GM13977 (cell line): ENCODE results near the gene PDHB.

Experiments used
- DNase-seq: peaks from one replicate; pipeline ENCODE4 v3.0.0; 2012; ENCODE audit warnings: low spot score
- in situ Hi-C: fragments of 300-500 bp; cut with MboI; formaldehyde crosslinking; loops from one replicate; pipeline ENCODE4 v1.12.0; 2022; ENCODE audit warnings: low sequenced_read_pairs, low pct_unique_long_range_greater_than_20kb, mixed read lengths, inconsistent platforms; ENCODE audit not compliant: unreplicated experiment
- TF ChIP-seq, protein P1 (sequence below): IDR thresholded peaks from 2 replicates; pipeline ENCODE4 v1.5.1; 2012; ENCODE audit warnings: mild to moderate bottlenecking, control low read depth; ENCODE audit not compliant: insufficient read depth; ENCODE audit errors: extremely low read depth, missing control alignments

Gene PDHB

DNA sequence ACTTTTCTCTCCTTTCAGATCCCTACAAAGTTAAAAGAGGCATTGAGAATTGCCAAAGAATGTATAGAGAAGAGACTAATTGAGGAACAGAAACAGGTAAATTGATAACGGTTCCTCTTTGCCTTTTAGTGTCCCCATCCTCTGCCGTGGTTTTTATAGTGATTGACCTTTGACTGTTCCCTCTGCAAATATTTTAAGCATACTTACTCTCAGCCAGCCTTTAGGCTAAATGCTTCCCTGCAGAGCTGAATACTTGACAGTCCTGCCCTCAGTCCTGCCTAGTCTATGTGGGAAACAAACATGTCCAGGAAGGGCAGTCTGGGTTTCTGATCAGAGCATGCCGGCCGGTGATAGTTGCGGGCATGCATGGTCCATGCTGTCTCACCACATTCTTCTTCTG is 24.7 kb downstream of the PDHB start:
- in situ Hi-C loops = no loop called here
- TF ChIP-seq, protein P1, sequence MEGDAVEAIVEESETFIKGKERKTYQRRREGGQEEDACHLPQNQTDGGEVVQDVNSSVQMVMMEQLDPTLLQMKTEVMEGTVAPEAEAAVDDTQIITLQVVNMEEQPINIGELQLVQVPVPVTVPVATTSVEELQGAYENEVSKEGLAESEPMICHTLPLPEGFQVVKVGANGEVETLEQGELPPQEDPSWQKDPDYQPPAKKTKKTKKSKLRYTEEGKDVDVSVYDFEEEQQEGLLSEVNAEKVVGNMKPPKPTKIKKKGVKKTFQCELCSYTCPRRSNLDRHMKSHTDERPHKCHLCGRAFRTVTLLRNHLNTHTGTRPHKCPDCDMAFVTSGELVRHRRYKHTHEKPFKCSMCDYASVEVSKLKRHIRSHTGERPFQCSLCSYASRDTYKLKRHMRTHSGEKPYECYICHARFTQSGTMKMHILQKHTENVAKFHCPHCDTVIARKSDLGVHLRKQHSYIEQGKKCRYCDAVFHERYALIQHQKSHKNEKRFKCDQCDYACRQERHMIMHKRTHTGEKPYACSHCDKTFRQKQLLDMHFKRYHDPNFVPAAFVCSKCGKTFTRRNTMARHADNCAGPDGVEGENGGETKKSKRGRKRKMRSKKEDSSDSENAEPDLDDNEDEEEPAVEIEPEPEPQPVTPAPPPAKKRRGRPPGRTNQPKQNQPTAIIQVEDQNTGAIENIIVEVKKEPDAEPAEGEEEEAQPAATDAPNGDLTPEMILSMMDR = no peak
- no peak for DNase-seq

DNA sequence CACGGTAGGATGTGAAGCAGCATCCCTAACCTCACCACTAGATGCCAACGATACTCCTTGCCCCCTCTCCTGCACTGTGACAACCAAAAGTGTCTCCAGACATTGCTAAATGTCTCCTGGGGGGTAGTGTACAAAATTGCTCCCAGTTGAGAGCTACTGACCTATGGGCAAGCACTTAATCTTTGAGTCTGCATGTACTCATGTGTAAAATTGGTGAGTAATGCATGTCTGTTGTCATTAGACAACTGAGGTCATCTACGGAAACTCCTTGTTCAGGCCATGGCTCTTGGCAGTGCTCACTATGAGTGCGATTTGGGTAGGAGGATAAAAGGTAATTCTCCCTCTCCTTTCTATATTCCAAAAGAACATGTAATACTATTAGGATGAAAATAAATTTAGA is 29.2 kb downstream of the PDHB start:
- no peak for DNase-seq
- TF ChIP-seq, protein P1 = no peak
- in situ Hi-C loops = no loop called here

DNA sequence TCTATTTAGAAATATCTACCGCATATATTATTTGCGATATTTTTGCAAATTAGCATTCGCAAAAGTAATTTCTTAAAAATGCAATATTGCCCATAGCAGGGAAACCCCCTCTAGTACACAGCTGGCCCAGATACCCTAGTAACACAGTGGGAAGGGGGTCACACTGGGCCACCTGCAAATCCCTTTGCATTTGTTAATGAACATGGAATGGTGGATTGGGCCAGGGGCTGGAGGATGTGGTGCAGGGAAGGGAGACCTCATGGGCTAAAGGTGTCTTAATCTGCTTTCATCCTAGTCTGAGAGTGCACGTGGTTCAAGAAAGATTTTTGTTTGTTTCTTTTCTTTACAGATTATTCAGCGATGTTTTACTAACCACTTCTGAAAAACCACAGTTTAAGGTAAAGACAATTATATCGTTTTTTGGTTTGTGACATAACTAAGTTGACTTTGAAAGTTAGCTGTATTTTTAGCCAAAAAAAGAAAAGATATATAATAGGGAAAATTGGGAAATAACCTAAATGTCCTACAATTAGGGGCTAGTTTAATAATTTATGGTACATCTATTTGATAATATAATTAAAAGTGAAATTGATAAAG is 30.0 kb downstream of the PDHB start:
- no peak for DNase-seq
- TF ChIP-seq, protein P1 = no peak
- in situ Hi-C loops = no loop called here

DNA sequence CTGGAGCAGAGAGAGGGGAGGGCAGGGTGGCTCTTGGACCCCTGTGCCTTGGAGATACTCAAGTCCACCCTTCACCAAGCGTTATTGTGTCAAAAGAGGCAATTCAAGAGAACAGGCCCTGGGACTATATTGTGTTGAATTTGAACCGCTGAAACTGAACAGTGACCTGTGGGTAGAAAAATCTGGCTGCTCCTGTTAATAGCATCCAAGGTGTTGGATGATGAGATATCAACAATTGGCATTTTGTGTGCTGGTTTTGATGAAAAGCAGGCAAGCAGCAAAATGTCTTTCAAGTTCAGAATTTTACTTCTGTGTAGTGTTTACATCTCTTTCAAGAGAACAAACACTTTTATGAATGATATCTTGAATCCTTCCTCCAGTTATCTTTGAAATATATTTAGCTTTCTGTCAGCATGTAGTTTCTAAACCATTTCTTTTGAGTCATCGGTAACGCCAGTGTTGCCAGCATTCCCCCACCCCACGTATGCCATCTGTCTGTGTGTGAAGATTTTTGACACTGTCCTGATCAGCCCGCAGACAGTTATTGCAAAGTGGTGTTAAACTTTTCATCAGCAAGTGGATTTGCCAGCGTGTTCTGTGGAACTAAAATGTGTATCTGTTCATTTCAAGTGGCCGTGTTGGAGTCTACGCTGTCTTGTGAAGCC is 34.8 kb downstream of the PDHB start:
- TF ChIP-seq, protein P1 = no peak
- no peak for DNase-seq
- in situ Hi-C loops = no loop called here

DNA sequence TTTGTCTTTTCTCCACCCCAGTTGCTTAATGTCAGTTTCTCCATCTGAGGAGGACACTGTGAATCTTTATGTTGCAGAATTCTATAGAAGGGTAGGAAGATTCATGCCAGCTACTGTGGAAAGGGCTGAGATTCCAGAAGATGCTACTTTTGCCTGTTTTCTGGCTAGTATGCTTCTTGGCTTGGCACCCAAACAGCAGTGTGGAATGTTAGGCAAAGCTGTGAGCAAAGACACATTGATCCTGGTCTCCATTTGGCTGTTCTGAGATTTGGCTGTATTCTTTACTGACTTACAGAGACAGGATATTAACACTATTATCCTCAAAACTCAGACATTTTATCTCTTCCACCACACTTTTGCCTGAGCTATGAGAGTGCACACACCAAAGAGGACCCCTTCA is 39.3 kb downstream of the PDHB start:
- no peak for DNase-seq
- TF ChIP-seq, protein P1 = no peak
- in situ Hi-C loops = no loop called here

DNA sequence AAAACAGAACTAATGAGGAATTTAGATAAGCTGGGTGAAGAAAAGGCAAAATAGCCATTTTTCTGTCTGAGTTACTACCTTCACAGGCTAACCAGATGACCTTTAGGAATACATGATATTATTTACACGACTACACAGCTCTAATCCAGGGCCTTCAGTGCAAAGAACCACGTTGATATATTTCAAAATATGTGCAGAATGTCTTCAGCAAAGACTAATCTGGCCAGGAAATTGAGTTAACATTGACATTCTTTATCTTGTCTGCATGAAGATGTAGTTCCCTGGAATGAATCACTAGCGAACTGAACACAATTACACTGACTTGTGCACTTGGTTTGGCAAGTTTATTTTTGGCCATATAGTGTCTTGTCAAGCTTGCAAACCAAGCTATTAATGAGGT is 41.5 kb downstream of the PDHB start:
- in situ Hi-C loops = no loop called here
- TF ChIP-seq, protein P1 = no peak
- DNase-seq = no peak
